ENCODE measurements around the gene PLEKHF1.

The PLEKHF1 gene

GRCh38 chr19:29645491-29645867, 19.8 kb upstream of the PLEKHF1 start:
- no peak for TF ChIP-seq CTCF (IDR thresholded peaks at IDR 0.05; ENCODE audit: borderline replicate concordance, insufficient read depth, low read depth, low read length)

GRCh38 chr19:29645911-29646310, 19.4 kb upstream of the PLEKHF1 start:
- no peak overlapping the region for H3K4me3 ChIP-seq (ENCODE audit: low read depth, low read length)
- no peak for TF ChIP-seq CTCF (IDR thresholded peaks at IDR 0.05; ENCODE audit: borderline replicate concordance, insufficient read depth, low read depth, low read length)

More at GRCh38 chr19:29645491-29645867, 19.8 kb upstream of the PLEKHF1 start:
- H3K4me3 ChIP-seq (ENCODE audit: low read depth, low read length) = no peak overlapping the region

- TF ChIP-seq CTCF (IDR thresholded peaks at IDR 0.05; ENCODE audit: borderline replicate concordance, insufficient read depth, low read depth, low read length) = no peak
Measured at GRCh38 chr19:29650772-29651387, 14.4 kb upstream of the PLEKHF1 start.

GRCh38 chr19:29651622-29652394, 13.5 kb upstream of the PLEKHF1 start:
- no peak for TF ChIP-seq CTCF (IDR thresholded peaks at IDR 0.05; ENCODE audit: borderline replicate concordance, insufficient read depth, low read depth, low read length)
- H3K4me3 ChIP-seq (ENCODE audit: low read depth, low read length) = no peak overlapping the region

More at GRCh38 chr19:29650772-29651387, 14.4 kb upstream of the PLEKHF1 start:
- H3K4me3 ChIP-seq (ENCODE audit: low read depth, low read length) = no peak overlapping the region

GRCh38 chr19:29653398-29653797, 11.9 kb upstream of the PLEKHF1 start:
- no peak overlapping the region for H3K4me3 ChIP-seq (ENCODE audit: low read depth, low read length)
- TF ChIP-seq CTCF (IDR thresholded peaks at IDR 0.05; ENCODE audit: borderline replicate concordance, insufficient read depth, low read depth, low read length) = no peak

GRCh38 chr19:29655648-29656335, 9.5 kb upstream of the PLEKHF1 start:
- no peak for TF ChIP-seq CTCF (IDR thresholded peaks at IDR 0.05; ENCODE audit: borderline replicate concordance, insufficient read depth, low read depth, low read length)
- no peak overlapping the region for H3K4me3 ChIP-seq (ENCODE audit: low read depth, low read length)
